ENCODE results near the gene DCHS1. TPM values are rescaled to one million over a fixed set of nuclear protein-coding genes. Genes with fewer than 3 reads are reported as not detected.
A peak's percentile ranks its signal among the peaks of the same experiment; 100 is the strongest.

The DCHS1 gene
- total RNA-seq, 1 donor from 2014 or later: 21.4 TPM

DNA sequence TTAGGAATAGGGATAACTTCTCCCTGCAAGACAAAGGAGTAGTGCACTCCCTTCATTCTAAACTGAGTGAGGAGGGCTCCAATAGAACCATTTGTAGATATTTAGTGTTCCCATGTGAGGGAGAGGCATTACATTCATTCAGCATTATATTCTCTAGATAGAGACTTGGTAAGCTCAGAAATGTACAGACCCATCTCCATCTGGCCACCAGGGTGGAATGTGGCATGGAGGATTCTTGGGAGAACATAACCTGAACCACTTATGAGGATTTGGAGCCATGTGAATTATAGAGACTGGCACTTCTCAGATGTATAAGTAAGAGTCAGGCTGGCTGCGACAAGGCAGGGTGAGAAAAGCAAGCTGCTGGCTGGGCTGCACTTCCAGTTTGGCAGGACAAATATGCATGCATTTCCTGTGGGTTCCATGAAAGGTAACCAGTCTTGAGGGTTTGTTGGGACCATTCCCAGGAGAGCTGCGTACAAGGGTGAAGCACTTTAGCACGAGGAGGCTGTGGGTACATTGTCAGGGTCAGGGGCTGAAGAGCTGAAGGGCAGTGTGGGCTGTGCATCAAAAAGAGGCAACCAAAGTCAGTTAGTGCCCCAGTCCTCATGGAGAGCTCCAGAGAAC lies 61.4 kb downstream of the DCHS1 start:
- DNase-seq (ENCODE audit: low read depth in 2 of 2): no peak

DNA sequence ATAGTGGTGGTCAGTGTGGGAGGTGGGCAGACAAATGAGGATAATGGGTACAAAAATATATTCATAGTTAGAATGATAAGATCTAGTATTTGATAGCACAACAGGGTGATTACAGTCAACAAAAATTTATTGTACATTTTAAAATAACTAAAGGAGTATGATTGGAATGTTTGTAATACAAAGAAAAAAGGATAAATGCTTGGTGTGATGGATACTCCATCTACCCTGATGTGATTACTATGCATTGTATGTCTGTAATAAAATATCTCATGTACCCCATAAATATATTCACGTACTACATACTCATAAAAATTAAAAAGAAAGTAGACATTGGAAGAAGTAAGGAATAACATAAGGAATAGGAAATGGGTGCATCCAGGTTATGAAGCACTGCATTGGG lies 67.6 kb downstream of the DCHS1 start:
- DNase-seq (ENCODE audit: low read depth in 2 of 2): no peak

DNA sequence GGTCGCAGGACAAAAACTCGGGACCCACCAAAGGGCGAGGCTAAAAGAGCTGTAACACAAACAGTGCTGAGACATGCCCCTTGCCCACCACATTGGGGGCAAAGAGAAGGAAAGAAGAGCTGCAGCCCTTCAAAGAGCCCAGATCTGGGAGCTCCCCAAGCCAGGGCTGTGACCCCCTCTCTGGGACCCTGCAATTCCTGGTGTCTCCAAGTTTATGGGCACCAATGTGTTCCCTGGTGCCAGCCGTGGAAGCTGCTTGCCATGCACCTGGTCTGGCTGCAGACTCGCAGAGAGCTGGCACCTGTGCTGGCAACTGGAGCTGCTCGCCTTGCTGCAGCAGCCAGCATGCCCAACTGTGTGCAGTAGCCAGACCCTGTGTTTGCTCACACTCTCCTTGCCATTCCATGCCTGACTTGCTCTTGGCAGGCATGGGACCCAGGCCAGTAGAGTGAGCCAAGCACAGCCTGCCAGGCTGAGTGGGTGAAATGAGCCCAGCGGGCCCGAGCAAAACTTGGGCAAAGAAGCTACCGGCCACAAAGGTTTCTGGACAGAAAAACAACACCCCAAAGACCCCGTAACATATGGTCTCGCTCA lies 68.2 kb downstream of the DCHS1 start:
- DNase-seq (ENCODE audit: low read depth in 2 of 2): no peak

DNA sequence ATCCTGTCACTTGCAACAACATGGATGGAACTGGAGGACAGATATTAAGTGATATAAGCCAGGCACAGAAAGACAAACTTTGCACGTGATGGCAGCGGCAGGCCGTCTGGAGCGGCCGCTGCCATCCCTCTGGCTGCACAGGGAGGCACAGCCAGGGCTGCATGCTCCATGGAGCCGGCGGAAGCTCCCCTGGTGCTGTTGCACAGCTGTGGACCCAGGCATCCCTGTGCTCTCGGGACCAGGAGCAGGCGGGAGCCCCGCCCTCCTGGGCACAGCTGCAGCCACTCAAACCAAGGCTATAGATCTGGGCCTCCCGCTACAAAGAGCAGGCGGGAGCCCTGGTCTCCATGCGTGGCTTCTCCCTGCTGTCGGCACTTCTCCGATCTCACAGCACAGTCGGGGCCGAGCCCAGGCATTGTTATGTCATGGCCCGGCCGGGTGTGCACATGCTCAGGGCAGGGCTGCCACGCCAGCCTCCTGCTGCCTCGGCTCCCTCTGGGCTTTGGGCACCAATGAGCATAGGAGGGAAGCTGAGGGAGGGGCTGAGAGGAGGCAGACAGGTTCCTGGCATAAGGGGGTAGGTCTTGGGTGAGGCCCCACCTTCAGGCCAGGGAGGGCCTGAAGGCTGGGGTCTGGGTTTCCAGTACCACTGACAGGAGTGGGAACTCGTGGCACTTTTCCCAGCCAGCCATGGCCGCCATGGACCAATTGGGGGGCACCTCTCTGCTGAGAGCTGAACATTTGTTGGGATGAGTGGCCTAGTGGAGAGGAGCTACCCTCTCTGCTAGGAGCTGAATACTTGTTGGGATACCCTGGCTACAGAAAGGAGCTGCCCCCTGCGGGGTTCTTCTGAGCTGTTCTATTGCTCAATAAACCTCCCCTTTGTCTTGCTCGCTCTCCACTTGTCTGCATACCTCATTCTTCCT lies 68.9 kb downstream of the DCHS1 start:
- DNase-seq (ENCODE audit: low read depth in 2 of 2): no peak

DNA sequence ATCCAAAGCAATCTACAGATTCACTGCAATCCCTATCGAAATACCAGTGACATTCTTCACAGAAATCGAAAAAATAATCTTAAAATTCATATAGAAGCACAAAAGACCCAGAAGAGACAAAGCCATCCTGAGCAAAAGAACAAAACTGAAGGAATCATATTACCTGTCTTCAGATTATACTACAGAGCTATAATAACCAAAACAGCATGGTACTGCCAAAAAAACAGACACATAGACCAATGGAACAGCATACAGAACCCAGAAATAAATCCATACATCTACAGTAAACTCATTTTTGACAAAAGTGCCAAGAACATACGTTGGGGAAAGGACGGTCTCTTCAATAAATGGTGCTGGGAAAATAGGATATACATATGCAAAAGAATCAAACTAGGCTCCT lies 71.1 kb downstream of the DCHS1 start:
- DNase-seq (ENCODE audit: low read depth in 2 of 2): no peak

DNA sequence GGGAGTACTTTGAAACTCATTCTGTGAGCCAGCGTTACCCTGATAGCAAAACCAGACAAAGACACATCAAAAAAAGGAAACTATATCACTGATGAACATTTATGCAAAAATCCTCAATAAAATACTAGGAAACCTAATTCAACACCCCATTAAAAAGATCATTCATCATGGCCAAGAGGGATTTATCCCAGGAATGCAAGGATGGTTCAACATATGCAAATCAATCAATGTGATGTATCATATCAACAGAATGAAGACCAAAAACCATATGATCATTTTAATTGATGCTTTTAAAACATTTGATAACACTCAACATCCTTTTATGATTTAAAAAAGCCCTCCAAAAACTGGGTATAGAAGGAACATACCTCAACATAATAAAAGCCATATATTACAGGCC lies 72.0 kb downstream of the DCHS1 start:
- no peak for DNase-seq (ENCODE audit: low read depth in 2 of 2)

DNA sequence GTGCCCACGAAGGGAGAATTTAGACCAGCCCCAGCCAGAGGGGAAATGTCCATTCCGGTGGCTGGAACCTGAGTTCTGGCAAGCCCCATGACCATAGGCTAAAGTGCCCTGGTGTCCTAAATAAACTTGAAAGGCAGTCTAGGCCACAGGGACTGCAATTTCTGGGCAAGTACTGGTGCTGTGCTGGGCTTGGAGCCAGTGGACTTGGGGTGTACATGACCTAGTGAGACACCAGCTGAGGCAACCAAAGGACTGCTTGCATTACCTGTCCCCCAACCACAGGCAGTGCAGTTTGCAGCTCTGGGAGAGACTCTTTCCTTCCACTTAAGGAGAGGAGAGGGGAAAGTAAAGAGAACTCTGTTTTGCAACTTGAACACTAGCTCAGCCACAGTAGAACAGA lies 75.9 kb downstream of the DCHS1 start:
- DNase-seq (ENCODE audit: low read depth in 2 of 2): no peak

DNA sequence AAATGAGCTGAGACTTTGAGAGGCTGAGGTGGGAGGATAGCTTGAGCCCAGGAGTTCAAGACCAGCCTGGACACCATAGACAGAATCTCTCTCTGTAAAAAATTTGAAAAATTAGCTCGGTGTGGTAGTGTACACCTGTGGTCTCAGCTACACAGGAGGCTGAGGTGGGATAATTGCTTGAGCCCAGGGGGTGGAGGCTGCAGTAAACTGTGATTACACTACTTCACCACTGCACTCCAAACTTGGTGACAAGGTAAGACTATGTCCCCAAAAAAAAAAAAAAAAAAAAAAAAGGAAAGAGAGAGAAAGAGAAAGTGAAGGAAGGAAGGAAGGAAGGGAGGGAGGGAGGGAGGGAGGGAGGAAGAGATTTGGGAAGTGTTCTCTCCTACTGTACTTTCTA lies 77.5 kb downstream of the DCHS1 start:
- no peak for DNase-seq (ENCODE audit: low read depth in 2 of 2)

DNA sequence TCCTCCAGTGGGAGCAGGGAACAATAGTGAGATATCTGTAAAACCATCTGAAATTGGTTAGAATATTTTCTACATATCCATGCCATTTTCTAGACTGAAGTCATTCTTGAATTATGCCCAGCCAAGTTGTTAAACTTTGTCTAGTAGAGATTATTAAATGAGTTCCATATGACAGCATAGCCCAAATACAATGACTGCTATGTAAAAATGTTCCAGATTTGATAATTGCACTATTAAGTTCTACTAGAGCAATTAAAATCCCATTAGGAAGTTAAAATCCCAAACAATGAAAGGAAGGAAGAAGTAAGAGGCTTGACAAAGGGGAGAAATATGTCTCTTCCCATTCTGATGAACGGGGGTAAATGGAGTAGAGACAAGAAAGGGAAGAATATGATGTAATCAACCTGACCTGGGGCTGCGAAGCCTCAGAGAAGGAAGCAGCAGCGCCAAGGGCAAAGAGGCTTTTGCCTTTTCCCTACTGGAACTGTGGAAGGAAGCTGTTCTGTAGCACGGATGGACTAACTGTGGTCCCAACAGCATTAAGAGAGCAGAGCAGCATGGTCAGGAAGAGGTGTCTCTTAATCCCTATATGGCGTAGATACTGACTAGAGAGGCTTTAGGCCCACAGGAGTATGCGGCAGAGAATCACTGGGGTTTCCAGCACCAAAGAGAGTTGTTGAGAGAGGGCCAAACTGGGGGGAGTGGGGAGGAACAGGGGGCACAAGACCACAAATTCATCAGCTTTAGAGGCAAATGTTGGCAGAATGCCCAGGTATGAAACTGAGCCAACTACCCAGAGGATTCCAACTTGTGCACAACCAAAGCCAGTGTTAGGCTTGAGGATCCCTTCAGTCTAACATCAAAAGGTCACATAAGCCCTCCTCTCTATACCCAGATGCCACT lies 78.9 kb downstream of the DCHS1 start:
- DNase-seq (ENCODE audit: low read depth in 2 of 2): peak; percentile 37 to 77

DNA sequence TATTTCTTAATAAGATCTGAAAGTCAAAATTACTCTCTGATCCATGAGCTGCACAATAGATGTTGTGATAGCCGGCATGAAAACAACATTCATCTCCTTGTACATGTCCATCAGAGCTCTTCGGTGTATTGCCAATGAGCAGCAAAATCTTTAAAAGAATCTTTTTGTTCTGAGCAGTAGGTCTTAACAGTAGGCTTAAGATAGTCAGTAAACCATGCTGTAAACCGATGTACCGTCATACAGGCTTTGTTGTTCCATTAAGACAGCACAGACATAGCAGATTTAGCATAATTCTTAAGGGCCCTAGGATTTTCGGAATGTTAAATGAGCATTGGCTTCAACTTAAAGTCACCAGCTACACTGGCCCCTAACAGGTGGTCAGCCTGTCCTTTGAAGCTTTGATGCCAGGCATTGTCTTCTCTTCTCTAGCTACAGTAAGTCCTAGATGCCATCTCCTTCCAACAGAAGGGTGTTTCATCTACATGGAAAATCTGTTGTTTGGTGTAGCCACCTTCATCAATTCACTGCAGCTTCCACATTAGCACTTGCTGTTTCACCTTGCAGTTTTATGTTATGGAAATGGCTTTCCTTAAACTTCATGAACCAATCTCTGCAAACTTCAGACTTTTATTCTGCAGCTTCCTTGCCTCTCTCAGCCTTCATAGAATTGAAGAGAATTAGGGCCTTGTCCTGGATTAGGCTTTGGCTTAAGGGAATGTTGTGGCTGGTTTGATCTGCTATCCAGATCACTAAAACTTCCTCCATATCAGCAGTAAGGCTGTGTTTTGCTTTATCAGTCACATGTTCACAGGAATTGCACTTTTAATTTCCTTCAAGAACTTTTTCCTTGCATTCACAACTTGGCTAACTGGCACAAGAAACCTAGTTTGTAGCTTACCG lies 80.5 kb downstream of the DCHS1 start:
- no peak for DNase-seq (ENCODE audit: low read depth in 2 of 2)

DNA sequence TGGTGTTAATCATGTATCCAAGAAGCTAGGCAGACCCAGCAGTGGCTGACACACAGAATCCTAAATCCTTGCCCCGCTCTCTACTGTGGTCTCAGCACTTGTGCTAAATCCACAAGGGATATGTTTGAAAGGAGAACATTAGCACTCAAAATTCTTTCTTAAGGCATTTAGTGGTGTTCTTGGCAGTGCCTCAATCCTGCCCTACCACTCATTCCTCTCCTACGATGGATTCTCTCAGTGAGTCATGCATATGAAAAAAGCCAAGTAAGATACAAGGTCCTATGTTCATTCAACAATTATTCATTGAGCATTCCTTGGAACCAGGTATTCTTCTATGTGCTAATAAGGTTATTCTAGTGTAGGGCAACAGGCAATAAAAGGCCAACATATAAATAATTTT lies 83.4 kb downstream of the DCHS1 start:
- no peak for DNase-seq (ENCODE audit: low read depth in 2 of 2)

DNA sequence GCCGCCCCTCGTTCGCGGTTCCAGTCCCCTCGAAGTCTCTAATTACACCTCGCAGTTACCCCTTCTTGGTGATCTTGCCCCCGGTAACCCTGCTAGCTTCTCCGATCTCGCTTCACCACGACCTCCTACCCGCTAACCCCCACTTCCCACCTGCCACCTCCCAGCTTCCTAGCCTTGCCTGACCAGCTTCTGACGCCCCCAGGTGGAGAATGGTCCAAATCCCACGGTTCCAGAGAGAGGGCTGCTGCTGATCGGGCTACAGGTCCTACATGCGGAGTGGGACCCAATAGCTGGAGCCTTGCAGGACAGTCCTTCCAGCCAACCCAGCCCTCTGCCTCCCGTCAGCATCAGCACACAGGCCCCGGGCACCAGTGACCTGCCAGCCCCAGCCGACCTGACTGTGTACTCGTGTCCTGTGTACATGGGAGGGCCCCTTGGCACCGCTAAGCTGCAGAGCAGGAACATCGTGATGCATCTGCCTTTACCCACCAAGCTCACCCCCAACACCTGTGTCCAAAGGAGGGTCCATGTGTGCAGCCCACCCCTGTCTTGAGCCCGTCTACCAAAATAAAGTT lies 84.1 kb downstream of the DCHS1 start:
- DNase-seq (ENCODE audit: low read depth in 2 of 2): no peak

Other genes starting within 250 kb of the DCHS1 start
- gene APBB1, start 236.7 kb downstream of the DCHS1 start, total RNA-seq: 23.1 and 34.4 TPM in 2 replicates
- 0.13 and 0.25 TPM in 2 replicates for gene HPX, start 214.8 kb downstream of the DCHS1 start, total RNA-seq
- gene TRIM3, start 181.9 kb downstream of the DCHS1 start, total RNA-seq: 15.3 and 23.3 TPM in 2 replicates
- gene ARFIP2, start 174.5 kb downstream of the DCHS1 start, total RNA-seq: 34.1 and 40.2 TPM in 2 replicates
- 21.4 and 30.5 TPM in 2 replicates for gene TIMM10B, start 174.3 kb downstream of the DCHS1 start, total RNA-seq
- 1.3 and 1.9 TPM in 2 replicates for gene DNHD1, start 158.5 kb downstream of the DCHS1 start, total RNA-seq
- gene RRP8, start 52.2 kb downstream of the DCHS1 start, total RNA-seq: 8.1 and 9.2 TPM in 2 replicates
- 111 and 145 TPM in 2 replicates for gene ILK, start 52.0 kb downstream of the DCHS1 start, total RNA-seq
- gene TAF10, start 43.6 kb downstream of the DCHS1 start, total RNA-seq: 25.2 and 28.6 TPM in 2 replicates
- 46.2 and 154 TPM in 2 replicates for gene TPP1, start 36.4 kb downstream of the DCHS1 start, total RNA-seq
- gene MRPL17, start 27.5 kb upstream of the DCHS1 start, total RNA-seq: 40.6 and 51.2 TPM in 2 replicates
- under 0.01 TPM in 2 replicates for gene OR2AG2, start 116.2 kb upstream of the DCHS1 start, total RNA-seq
- not detected in 2 replicates for gene OR2AG1, start 127.2 kb upstream of the DCHS1 start, total RNA-seq
- under 0.01 and 0.25 TPM in 2 replicates for gene OR6A2, start 143.9 kb upstream of the DCHS1 start, total RNA-seq
- not detected in 2 replicates for gene OR10A5, start 189.9 kb upstream of the DCHS1 start, total RNA-seq
- not detected in 2 replicates for gene OR10A2, start 207.2 kb upstream of the DCHS1 start, total RNA-seq
- not detected in 2 replicates for gene OR10A4, start 220.8 kb upstream of the DCHS1 start, total RNA-seq
- 0.13 and 0.25 TPM in 2 replicates for gene OR2D2, start 236.7 kb upstream of the DCHS1 start, total RNA-seq

Data from dermis microvascular lymphatic vessel endothelial cell (primary cell).